H1 (cell line): ENCODE measurements around the gene DYNC1H1. TPM values are rescaled to one million over a fixed set of nuclear protein-coding genes. Genes with fewer than 3 reads are reported as not detected.

Experiments
- CTCF ChIA-PET: fragments of 300-600 bp; sonication (Branson Sonifier 250); formaldehyde crosslinking; loops from one replicate; lab custom pipeline; 2021; ENCODE audit not compliant: partially characterized antibody; lab: Charles Lee
- POLR2A ChIA-PET: fragments of 300-600 bp; sonication (Branson Sonifier 250); formaldehyde crosslinking; loops from one replicate; lab custom pipeline; 2021; ENCODE audit warnings: inconsistent platforms; ENCODE audit not compliant: partially characterized antibody; lab: Charles Lee
- DNase-seq, 2 experiments: peaks; one replicate each; pipeline versions ENCODE4 v3.0.0 to v3.0.0-alpha.2; 2010 to 2022; ENCODE audit warnings: low spot score in 2 of 2, low read depth in 1 of 2, mixed read lengths in 1 of 2
- FAIRE-seq: peaks from 2 replicates; lab custom pipeline; 2011; peaks lifted over from hg19 to GRCh38; lab: Jason Lieb, UNC
- H2AFZ ChIP-seq: 2 replicates; pipeline ENCODE4 v1.8.1; 2012; ENCODE audit warnings: low read length, inconsistent platforms
- H2AK5ac ChIP-seq: 2 replicates; pipeline ENCODE4 v1.6.1; 2013; ENCODE audit warnings: low read depth, low read length
- H2BK120ac ChIP-seq: replicated peaks from 2 replicates; pipeline ENCODE3; 2013; ENCODE audit warnings: low read depth, low read length, inconsistent platforms
- H2BK12ac ChIP-seq: 2 replicates; pipeline ENCODE4 v1.6.1; 2013; ENCODE audit warnings: low read depth, low read length
- H2BK15ac ChIP-seq: 2 replicates; pipeline ENCODE4 v1.6.1; 2013; ENCODE audit warnings: low read length
- H2BK20ac ChIP-seq: 2 replicates; pipeline ENCODE4 v1.6.1; 2013; ENCODE audit warnings: low read length
- H2BK5ac ChIP-seq: 2 replicates; pipeline ENCODE4 v1.6.1; 2013; ENCODE audit warnings: low read depth, low read length
- H3K14ac ChIP-seq: 2 replicates; pipeline ENCODE4 v1.6.1; 2013; ENCODE audit warnings: inconsistent platforms; ENCODE audit not compliant: insufficient read length
- H3K18ac ChIP-seq: 2 replicates; pipeline ENCODE4 v1.6.1; 2013; ENCODE audit warnings: low read length; ENCODE audit errors: extremely low read depth
- H3K23ac ChIP-seq: 2 replicates; pipeline ENCODE4 v1.6.1; 2013; ENCODE audit warnings: inconsistent platforms; ENCODE audit not compliant: insufficient read length
- H3K23me2 ChIP-seq: 2 replicates; pipeline ENCODE4 v1.6.1; 2013; ENCODE audit warnings: low read depth, low read length
- H3K27ac ChIP-seq: 2 replicates; pipeline ENCODE4 v1.6.1; 2011; ENCODE audit warnings: low read depth, low read length, inconsistent platforms
- H3K27me3 ChIP-seq, 4 experiments: replicated peaks in 1 of 4; 1 replicate in 1 of 4; 2 replicates in 3 of 4; pipeline versions ENCODE4 v1.6.1 to v1.8.1; 2011 to 2013; ENCODE audit warnings: low read length in 3 of 4, mild to moderate bottlenecking in 3 of 4, inconsistent platforms in 2 of 4, mixed read lengths in 2 of 4, moderate library complexity in 1 of 4; ENCODE audit not compliant: control insufficient read depth in 3 of 4, insufficient read depth in 3 of 4; ENCODE audit errors: extremely low read depth in 1 of 4
- H3K36me3 ChIP-seq, 4 experiments: 2 replicates each; pipeline versions ENCODE4 v1.6.1 to v1.8.1; 2011 to 2013; ENCODE audit warnings: mild to moderate bottlenecking in 4 of 4, low read length in 3 of 4, moderate library complexity in 2 of 4, control low read depth in 1 of 4, inconsistent platforms in 1 of 4; ENCODE audit not compliant: insufficient read depth in 4 of 4, control insufficient read depth in 2 of 4
- H3K4ac ChIP-seq: replicated peaks from 2 replicates; pipeline ENCODE3; 2013; ENCODE audit warnings: low read length, low read depth, mixed read lengths, inconsistent platforms; ENCODE audit not compliant: insufficient read length
- H3K4me1 ChIP-seq, 4 experiments: replicated peaks in 1 of 4; 1 replicate in 1 of 4; 2 replicates in 3 of 4; pipeline versions ENCODE4 v1.6.1 to v1.8.1; 2011 to 2013; ENCODE audit warnings: low read length in 3 of 4, inconsistent platforms in 2 of 4, mixed read lengths in 1 of 4; ENCODE audit not compliant: insufficient read depth in 4 of 4, control insufficient read depth in 3 of 4
- H3K4me2 ChIP-seq, 2 experiments: 2 replicates each; pipeline versions ENCODE4 v1.6.1 to v1.8.1; 2011 to 2013; ENCODE audit warnings: low read depth in 2 of 2, low read length in 2 of 2, control low read depth in 1 of 2, inconsistent platforms in 1 of 2, mild to moderate bottlenecking in 1 of 2; ENCODE audit not compliant: insufficient read depth in 1 of 2
- H3K4me3 ChIP-seq, 4 experiments: fragments of 200-600, 300-600 bp in 1 of 4; sonication (generic), shearing (Covaris generic), sonication (Bioruptor Twin) in 1 of 4; 2 replicates each; pipeline versions ENCODE4 v1.5.1 to v1.8.1; 2011 to 2016; ENCODE audit warnings: low read length in 4 of 4, low read depth in 3 of 4, control low read depth in 2 of 4, inconsistent platforms in 2 of 4, mild to moderate bottlenecking in 2 of 4, mixed read lengths in 1 of 4, moderate library complexity in 1 of 4; ENCODE audit not compliant: insufficient read depth in 2 of 4; ENCODE audit errors: extremely low read depth in 1 of 4
- H3K56ac ChIP-seq: replicated peaks from 2 replicates; pipeline ENCODE3; 2013; ENCODE audit warnings: low read depth, mild to moderate bottlenecking, mixed read lengths, low read length, inconsistent platforms; ENCODE audit not compliant: insufficient read length
- H3K79me1 ChIP-seq: 2 replicates; pipeline ENCODE4 v1.6.1; 2013; ENCODE audit warnings: low read depth, low read length, control low read depth
- H3K79me2 ChIP-seq, 2 experiments: 2 replicates each; pipeline versions ENCODE4 v1.6.1 to v1.8.1; 2012 to 2013; ENCODE audit warnings: low read length in 2 of 2, mild to moderate bottlenecking in 2 of 2, inconsistent platforms in 1 of 2; ENCODE audit not compliant: insufficient read depth in 2 of 2, control insufficient read depth in 1 of 2
- H3K9ac ChIP-seq, 4 experiments: replicated peaks in 1 of 4; 1 replicate in 1 of 4; 2 replicates in 3 of 4; pipeline versions ENCODE4 v1.6.1 to v1.8.1; 2011 to 2013; ENCODE audit warnings: low read depth in 3 of 4, low read length in 3 of 4, control low read depth in 2 of 4, mild to moderate bottlenecking in 2 of 4, moderate library complexity in 2 of 4, inconsistent platforms in 1 of 4; ENCODE audit errors: extremely low read depth in 1 of 4
- H3K9me3 ChIP-seq, 2 experiments: 2 replicates each; pipeline versions ENCODE4 v1.6.1 to v1.8.1; 2012 to 2013; ENCODE audit warnings: mild to moderate bottlenecking in 2 of 2, moderate library complexity in 2 of 2, control low read depth in 1 of 2, inconsistent platforms in 1 of 2, low read depth in 1 of 2, low read length in 1 of 2, mixed read lengths in 1 of 2; ENCODE audit not compliant: insufficient read depth in 2 of 2
- H4K20me1 ChIP-seq, 2 experiments: replicated peaks in 1 of 2; 2 replicates each; pipeline versions ENCODE3 to v1.8.1; 2011 to 2013; ENCODE audit warnings: inconsistent platforms in 2 of 2, low read length in 2 of 2, mild to moderate bottlenecking in 1 of 2; ENCODE audit not compliant: insufficient read depth in 2 of 2, control insufficient read depth in 1 of 2
- H4K5ac ChIP-seq: 2 replicates; pipeline ENCODE4 v1.6.1; 2013; ENCODE audit warnings: low read length, low read depth, mixed read lengths, inconsistent platforms; ENCODE audit not compliant: insufficient read length
- H4K8ac ChIP-seq: 2 replicates; pipeline ENCODE4 v1.8.0; 2013; ENCODE audit warnings: mild to moderate bottlenecking, moderate library complexity, low read length, inconsistent platforms; ENCODE audit not compliant: insufficient read depth; ENCODE audit errors: extremely low read depth
- H4K91ac ChIP-seq: replicated peaks from 2 replicates; pipeline ENCODE3; 2013; ENCODE audit warnings: low read length, mixed read lengths, inconsistent platforms; ENCODE audit not compliant: insufficient read length
- E2F6 ChIP-seq: IDR thresholded peaks from 2 replicates; pipeline ENCODE4 v1.6.1; 2012; ENCODE audit warnings: inconsistent platforms
- EGR1 ChIP-seq: IDR thresholded peaks from 2 replicates; pipeline ENCODE4 v1.6.1; 2011; ENCODE audit warnings: low read depth, low read length, borderline replicate concordance
- HDAC6 ChIP-seq: IDR thresholded peaks from one replicate; pipeline ENCODE4 v1.7.1; 2012; ENCODE audit warnings: low read depth, mild to moderate bottlenecking, inconsistent platforms, low read length, moderate library complexity
- MAX ChIP-seq: IDR thresholded peaks from 2 replicates; pipeline ENCODE4 v1.6.1; 2012; ENCODE audit warnings: inconsistent platforms
- SAP30 ChIP-seq: fragments of 300-600 bp; sonication (generic); IDR thresholded peaks from 2 replicates; pipeline ENCODE4 v1.7.1; 2012; ENCODE audit warnings: low read length, moderate library complexity, mild to moderate bottlenecking, inconsistent platforms; ENCODE audit not compliant: insufficient read depth, insufficient replicate concordance
- WGBS, 2 experiments: shearing (Covaris generic) in 1 of 2; methylation state at CpG; one replicate each; pipeline versions ENCODE4 v1.1.6 to v1.1.7; 2013 to 2015; ENCODE audit warnings: low lambda C conversion rate in 2 of 2, mixed read lengths in 2 of 2, inconsistent platforms in 1 of 2, low coverage in 1 of 2, missing lambda C conversion rate in 1 of 2; ENCODE audit not compliant: insufficient replicate concordance in 2 of 2, insufficient coverage in 1 of 2, insufficient read length in 1 of 2; ENCODE audit errors: extremely low coverage in 1 of 2, missing lambda C conversion rate in 1 of 2; 5-methylcytosine and 5-hydroxymethylcytosine counted together
- polyA plus RNA-seq, 7 experiments: library from polyadenylated mRNA; depleted of rRNA in 3 of 7; stranded (reverse) in 5 of 7; unstranded in 2 of 7; fragments of >200 nt in 5 of 7; fragments of 200-250 nt in 2 of 7; gene quantifications; 1 replicate in 5 of 7; 2 replicates in 1 of 7; 4 replicates in 1 of 7; pipeline versions ENCODE4 v1.2.1 to v1.2.3, GENCODE V29; 2011 to 2013; ENCODE audit warnings: missing spikeins in 2 of 7, mixed read lengths in 2 of 7
- total RNA-seq: library from RNA; stranded (reverse); fragmentation: NEBNext Ultra II Directional; extraction: Animal tissue kit (Norgen Biotek cat#: 25700); gene quantifications from 2 replicates; pipeline ENCODE4 v1.2.1, GENCODE V29; 2021

DYNC1H1 gene
- total and polyA plus RNA-seq, 2 of the 8 experiments (the other 6 are each of a cell fraction or from before 2014, with no cell fraction given): 238 to 387 TPM

- Histone ChIP-seq H3K9me3 (no peaks in the 10 kb centered on the region), H4K20me1 (no peaks in the 10 kb centered on the region), H3K56ac (no peak overlapping the region), H3K9ac (no peak overlapping the region), H2AFZ (no peak overlapping the region), H3K14ac (no peak overlapping the region), H3K23ac (no peak overlapping the region), H3K4ac (no peak overlapping the region), H3K18ac (peak overlapping the region; percentile 9; the same call in 1 of the 2 replicates), H3K27me3 (no peaks in the 10 kb centered on the region; a peak in 1 of 7 replicates), H2AK5ac (no peak overlapping the region), H2BK12ac (peak overlapping the region; percentile 72; the same call in 1 of the 2 replicates), H3K27ac (no peak overlapping the region), H3K4me2 (peak overlapping the region; percentile 59 to 82), H3K4me1 (peaks cover 3 to 30% (median 18%) of the 10 kb centered on the region in 4 experiments), H3K79me1 (0 out of 2 replicates have a peak, but pooled peaks cover 2% of the 10 kb centered on the region), H4K91ac (no peak overlapping the region), H2BK20ac (0 out of 2 replicates have a peak overlapping the region, but pooled peaks have one; percentile 44), H3K23me2 (no peaks in the 10 kb centered on the region), H2BK120ac (no peak overlapping the region), H4K5ac (peak overlapping the region; percentile 3), H3K4me3 (peak overlapping the region in 1 of 4 experiments; percentile 40; a peak in 2 of 8 replicates), H3K36me3 (peaks cover 0 to 8% (median 0%) of the 10 kb centered on the region in 4 experiments; a peak in 5 of 8 replicates), H2BK15ac (no peak overlapping the region), H2BK5ac (peak overlapping the region; percentile 83; the same call in 1 of the 2 replicates), H4K8ac (no peak overlapping the region), H3K79me2 (no peaks in the 10 kb centered on the region)
- FAIRE-seq (peak; percentile 36), DNase-seq (peak in 1 of 2 experiments; percentile 54)
- CTCF ChIA-PET: interaction anchor here (2.1 kb wide), 1 partner anchor 146 kb away, joined by 7 read pairs; no protein-coding TSS in a partner anchor
- POLR2A ChIA-PET: interaction anchor here (0.7 to 4.5 kb wide), 3 partner anchors 21 to 46 kb away, joined by 3 to 21 read pairs (median 4); no protein-coding TSS in a partner anchor
- WGBS, 2 experiments: 50% methylated on average over 17 of the region's 17 CpGs; no CpG with 5 or more reads in 1 of the 2 experiments
- TF ChIP-seq E2F6: peak; percentile 44; the same call in 1 of the 2 replicates
- no peak for TF ChIP-seq EGR1
- TF ChIP-seq MAX: peak; percentile 65; the same call in 1 of the 2 replicates
- TF ChIP-seq HDAC6: no peak
- no peak for TF ChIP-seq SAP30
These were observed 46.9 kb upstream of the DYNC1H1 start for GRCh38 chr14:101917413-101918017.
